Pancreas (tissue), 10 donors: ENCODE results near the gene EBF3. TPM values are rescaled to one million over a fixed set of nuclear protein-coding genes. Genes with fewer than 3 reads are reported as not detected.

ENCODE experiments used
- ATAC-seq, 4 donors: fragments of 200-7000 bp; cut with Tn5 transposase; one replicate each; pipeline versions ENCODE4 v1.8.0 to v1.9.1; 2020; ENCODE audit warnings: mild to moderate bottlenecking in 4 of 4, moderate library complexity in 4 of 4
- DNase-seq, 6 donors: peaks; one replicate each; pipeline ENCODE4 v3.0.0-alpha.2; 2020
- FAIRE-seq: peaks from 2 replicates; lab custom pipeline; 2012; peaks lifted over from hg19 to GRCh38; lab: Jason Lieb, UNC
- H3K27ac ChIP-seq, 4 donors: fragments of 200-600 bp; sonication (generic); 1 replicate in 3 of 4; 2 replicates in 1 of 4; pipeline versions ENCODE4 v1.5.0 to v1.8.0; 2020
- H3K27me3 ChIP-seq, 4 donors: fragments of 200-600 bp; one replicate each; pipeline ENCODE4 v1.8.0; 2021
- H3K36me3 ChIP-seq, 3 donors: fragments of 200-600 bp; sonication (generic) in 1 of 3; one replicate each; pipeline versions ENCODE4 v1.5.0 to v1.8.0; 2020 to 2021
- H3K4me1 ChIP-seq, 3 donors: fragments of 200-600 bp; one replicate each; pipeline ENCODE4 v1.8.0; 2021
- H3K4me3 ChIP-seq, 4 donors: fragments of 200-600 bp; sonication (generic) in 2 of 4; one replicate each; pipeline versions ENCODE4 v1.5.0 to v1.8.0; 2020 to 2021
- H3K9me3 ChIP-seq, 4 donors: fragments of 200-600 bp; one replicate each; pipeline ENCODE4 v1.8.0; 2021
- CTCF ChIP-seq, 4 donors: fragments of 200-600 bp; sonication (generic) in 3 of 4; IDR thresholded peaks; one replicate each; pipeline versions ENCODE4 v1.5.0 to v1.8.0; 2021; ENCODE audit warnings: antibody characterized with exemption in 4 of 4
- WGBS, 2 donors: extraction: QIAGEN DNeasy Blood & Tissue Kit; methylation state at CpG; one replicate each; pipeline ENCODE4 v1.1.7; 2013; 5-methylcytosine and 5-hydroxymethylcytosine counted together
- intact Hi-C, 3 donors: fragments of 100-400 bp; cut with DNase I; formaldehyde crosslinking; loops; one replicate each; pipeline versions ENCODE4 v1.11.1 to v1.14.2; 2022
- polyA plus RNA-seq, 2 donors: library from polyadenylated mRNA; stranded (reverse); fragments of 200-250 nt; gene quantifications; one replicate each; pipeline ENCODE4 v1.2.3, GENCODE V29; 2013
- total RNA-seq, 6 donors: library from RNA; stranded (reverse); fragmentation: NEBNext Ultra II Directional in 4 of 6; extraction: Animal tissue kit (Norgen Biotek cat#: 25700) in 4 of 6; gene quantifications; one replicate each; pipeline versions ENCODE4 v1.2.1 to v1.2.4, GENCODE V29; 2021 to 2023
- donor health status: healthy with polysubstance abuse.
- donor health status: DM: no; HTN: no; CAD: no; lungs with moderate emphysema.
- donor health status: DM: no; HTN: no; CAD: no.
- donor health status: control.
- donor health status: control.
- donor health status: Bipolar disorder and iron deficiency.
- donor health status: DM: yes; HTN: yes; CAD: no.
- donor health status: DM: no; HTN: no; CAD: no.
- donor health status: DM: no; HTN: no; CAD: no.
- donor health status: DM: yes; HTN: yes; CAD: no.

The EBF3 gene
- total and polyA plus RNA-seq, 8 donors: 0.47 to 1.5 (median 1.1) TPM

GRCh38 chr10:129953119-129954051 is 10.7 kb downstream of the EBF3 start:
- no peak overlapping the region for H3K4me3 ChIP-seq
- no peak for DNase-seq
- H3K27ac ChIP-seq: no peak overlapping the region
- FAIRE-seq: no peak
- 66 to 67% methylated on average over 22 of the region's 22 CpGs for WGBS, 2 donors
- peak in 1 of 4 donors; percentile 32 for ATAC-seq
- H3K4me1 ChIP-seq: peaks cover 0 to 7% (median 0%) of the 10 kb centered on the region in 3 donors
- H3K36me3 ChIP-seq: no peaks in the 10 kb centered on the region
- H3K27me3 ChIP-seq: peaks cover 8 to 60% (median 21%) of the 10 kb centered on the region in 4 donors
- no peaks in the 10 kb centered on the region for H3K9me3 ChIP-seq
- intact Hi-C loops: no loop called here
- no peak for TF ChIP-seq CTCF (IDR thresholded peaks at IDR 0.05)

- intact Hi-C loops: no loop called here
- DNase-seq (no peak), ATAC-seq (no peak), FAIRE-seq (no peak)
- Histone ChIP-seq H3K36me3 (no peaks in the 10 kb centered on the region), H3K27me3 (peaks cover 2 to 52% (median 15%) of the 10 kb centered on the region in 4 donors), H3K4me3 (no peak overlapping the region), H3K27ac (no peak overlapping the region), H3K4me1 (peaks cover 0 to 7% (median 0%) of the 10 kb centered on the region in 3 donors), H3K9me3 (no peaks in the 10 kb centered on the region)
- no peak for TF ChIP-seq CTCF (IDR thresholded peaks at IDR 0.05)
- WGBS, 2 donors: 52 to 57% methylated on average over 13 of the region's 13 CpGs
Observed at GRCh38 chr10:129952378-129953118, 11.5 kb downstream of the EBF3 start.

GRCh38 chr10:129951970-129952265 is 12.2 kb downstream of the EBF3 start:
- no peak overlapping the region for H3K4me3 ChIP-seq
- H3K36me3 ChIP-seq: no peaks in the 10 kb centered on the region
- H3K4me1 ChIP-seq: peaks cover 0 to 7% (median 0%) of the 10 kb centered on the region in 3 donors
- no peak for ATAC-seq
- no peak for TF ChIP-seq CTCF (IDR thresholded peaks at IDR 0.05)
- intact Hi-C loops: no loop called here
- H3K27ac ChIP-seq: no peak overlapping the region
- no peak for FAIRE-seq
- no peaks in the 10 kb centered on the region for H3K9me3 ChIP-seq
- H3K27me3 ChIP-seq: peaks cover 0 to 46% (median 9%) of the 10 kb centered on the region in 4 donors
- WGBS, 2 donors: 84 to 88% methylated on average over 4 of the region's 4 CpGs
- no peak for DNase-seq

GRCh38 chr10:129951101-129951969 is 12.7 kb downstream of the EBF3 start:
- H3K4me3 ChIP-seq: no peak overlapping the region
- no peak for FAIRE-seq
- WGBS, 2 donors: 83 to 85% methylated on average over 30 of the region's 30 CpGs
- H3K27me3 ChIP-seq: peaks cover 0 to 42% (median 6%) of the 10 kb centered on the region in 4 donors
- DNase-seq: no peak
- ATAC-seq: no peak
- TF ChIP-seq CTCF (IDR thresholded peaks at IDR 0.05): no peak
- H3K27ac ChIP-seq: no peak overlapping the region
- intact Hi-C loops: no loop called here
- no peaks in the 10 kb centered on the region for H3K9me3 ChIP-seq
- H3K4me1 ChIP-seq: peaks cover 0 to 7% (median 0%) of the 10 kb centered on the region in 3 donors
- no peaks in the 10 kb centered on the region for H3K36me3 ChIP-seq
